Osteoblast (primary cell): Measurements from ENCODE around the gene KCNT2. TPM values are rescaled to one million over a fixed set of nuclear protein-coding genes. Genes with fewer than 3 reads are reported as not detected.

ENCODE experiments used
- DNase-seq: peaks from one replicate; pipeline ENCODE4 v3.0.0; 2011; ENCODE audit warnings: low spot score, mixed read lengths; ENCODE audit not compliant: insufficient read length; ENCODE audit errors: missing footprints
- H2AFZ ChIP-seq: 2 replicates; pipeline ENCODE4 v1.6.0; 2011; ENCODE audit warnings: mild to moderate bottlenecking, low read length
- H3K27ac ChIP-seq: 2 replicates; pipeline ENCODE4 v1.5.1; 2011; ENCODE audit warnings: mild to moderate bottlenecking, low read depth, low read length, moderate library complexity
- H3K27me3 ChIP-seq: 2 replicates; pipeline ENCODE4 v1.6.0; 2012; ENCODE audit warnings: mild to moderate bottlenecking, control low read depth, inconsistent platforms, low read length, moderate library complexity; ENCODE audit not compliant: insufficient read depth
- H3K36me3 ChIP-seq: 2 replicates; pipeline ENCODE4 v1.5.1; 2011; ENCODE audit warnings: mild to moderate bottlenecking, low read length, control low read depth, moderate library complexity; ENCODE audit not compliant: insufficient read depth
- H3K4me1 ChIP-seq: 2 replicates; pipeline ENCODE4 v1.5.1; 2011; ENCODE audit warnings: mild to moderate bottlenecking, low read length, control low read depth, moderate library complexity; ENCODE audit not compliant: insufficient read depth
- H3K4me2 ChIP-seq: 2 replicates; pipeline ENCODE4 v1.6.0; 2011; ENCODE audit warnings: mild to moderate bottlenecking, low read length; ENCODE audit not compliant: insufficient read depth
- H3K4me3 ChIP-seq: fragments of 200-600 bp; sonication (generic); 3 replicates; pipeline ENCODE4 v1.5.1; 2012; ENCODE audit warnings: mild to moderate bottlenecking, low read length, inconsistent platforms; ENCODE audit not compliant: insufficient read depth
- H3K79me2 ChIP-seq: 2 replicates; pipeline ENCODE4 v1.6.0; 2012; ENCODE audit warnings: mild to moderate bottlenecking, low read length, control low read depth, inconsistent platforms; ENCODE audit not compliant: insufficient read depth
- H3K9me3 ChIP-seq: 2 replicates; pipeline ENCODE4 v1.5.1; 2011; ENCODE audit warnings: low read depth, low read length, control low read depth
- H4K20me1 ChIP-seq: 2 replicates; pipeline ENCODE4 v1.6.0; 2012; ENCODE audit warnings: mild to moderate bottlenecking, low read length, control low read depth; ENCODE audit not compliant: insufficient read depth
- CTCF ChIP-seq: IDR thresholded peaks from 2 replicates; pipeline ENCODE4 v1.5.1; 2011; ENCODE audit warnings: mild to moderate bottlenecking, low read depth, low read length, moderate library complexity; ENCODE audit errors: extremely low read depth
- total RNA-seq: library from RNA; depleted of rRNA; stranded (reverse); fragments of >200 nt; gene quantifications from 2 replicates; pipeline ENCODE4 v1.2.3, GENCODE V29; 2012

KCNT2 gene
- total RNA-seq, 1 donor = 10.5 TPM

- no peak overlapping the region for H3K4me2 ChIP-seq
- H3K27me3 ChIP-seq = no peaks in the 10 kb centered on the region
- H3K27ac ChIP-seq = no peak overlapping the region
- TF ChIP-seq CTCF = no peak
- no peak for DNase-seq
- no peaks in the 10 kb centered on the region for H4K20me1 ChIP-seq
- H3K36me3 ChIP-seq = no peaks in the 10 kb centered on the region
- H3K79me2 ChIP-seq = no peaks in the 10 kb centered on the region
- no peak overlapping the region for H3K4me3 ChIP-seq
- H2AFZ ChIP-seq = no peak overlapping the region
- no peaks in the 10 kb centered on the region for H3K9me3 ChIP-seq
- no peaks in the 10 kb centered on the region for H3K4me1 ChIP-seq
These were observed 64.4 kb downstream of the KCNT2 start for GRCh38 chr1:196543833-196544232.

- DNase-seq = peak; percentile 0
- H3K79me2 ChIP-seq = no peaks in the 10 kb centered on the region
- H4K20me1 ChIP-seq = no peaks in the 10 kb centered on the region
- H3K4me3 ChIP-seq = no peak overlapping the region
- no peaks in the 10 kb centered on the region for H3K4me1 ChIP-seq
- TF ChIP-seq CTCF = no peak
- no peaks in the 10 kb centered on the region for H3K36me3 ChIP-seq
- no peak overlapping the region for H3K4me2 ChIP-seq
- H3K27me3 ChIP-seq = no peaks in the 10 kb centered on the region
- H3K9me3 ChIP-seq = no peaks in the 10 kb centered on the region
- H2AFZ ChIP-seq = no peak overlapping the region
- no peak overlapping the region for H3K27ac ChIP-seq
These were observed 69.8 kb downstream of the KCNT2 start for GRCh38 chr1:196538473-196538872.

DNA sequence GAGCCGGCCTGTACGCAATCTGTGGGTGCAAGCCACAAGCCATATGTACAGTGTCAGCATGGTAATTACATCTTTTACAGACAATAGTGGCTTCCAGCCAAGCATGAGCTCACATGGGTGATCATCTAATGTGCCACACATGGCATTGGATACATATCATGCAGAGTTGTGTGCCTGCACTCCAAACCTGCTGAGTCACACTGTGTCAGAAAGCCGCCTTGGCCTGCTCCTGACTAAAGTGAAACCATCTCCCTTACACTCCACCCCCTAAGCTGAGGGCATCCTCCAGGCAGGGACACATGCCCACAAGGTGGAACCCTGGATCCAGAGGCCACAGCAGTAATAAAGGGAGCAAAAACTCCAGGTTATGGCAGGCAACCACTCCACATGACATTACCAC is 72.5 kb downstream of the KCNT2 start:
- no peak for DNase-seq
- Histone ChIP-seq H3K79me2 (no peaks in the 10 kb centered on the region), H3K4me1 (no peaks in the 10 kb centered on the region), H2AFZ (no peak overlapping the region), H3K9me3 (no peaks in the 10 kb centered on the region), H4K20me1 (no peaks in the 10 kb centered on the region), H3K4me3 (no peak overlapping the region), H3K27ac (no peak overlapping the region), H3K27me3 (no peaks in the 10 kb centered on the region), H3K36me3 (no peaks in the 10 kb centered on the region), H3K4me2 (no peak overlapping the region)
- TF ChIP-seq CTCF = no peak

DNA sequence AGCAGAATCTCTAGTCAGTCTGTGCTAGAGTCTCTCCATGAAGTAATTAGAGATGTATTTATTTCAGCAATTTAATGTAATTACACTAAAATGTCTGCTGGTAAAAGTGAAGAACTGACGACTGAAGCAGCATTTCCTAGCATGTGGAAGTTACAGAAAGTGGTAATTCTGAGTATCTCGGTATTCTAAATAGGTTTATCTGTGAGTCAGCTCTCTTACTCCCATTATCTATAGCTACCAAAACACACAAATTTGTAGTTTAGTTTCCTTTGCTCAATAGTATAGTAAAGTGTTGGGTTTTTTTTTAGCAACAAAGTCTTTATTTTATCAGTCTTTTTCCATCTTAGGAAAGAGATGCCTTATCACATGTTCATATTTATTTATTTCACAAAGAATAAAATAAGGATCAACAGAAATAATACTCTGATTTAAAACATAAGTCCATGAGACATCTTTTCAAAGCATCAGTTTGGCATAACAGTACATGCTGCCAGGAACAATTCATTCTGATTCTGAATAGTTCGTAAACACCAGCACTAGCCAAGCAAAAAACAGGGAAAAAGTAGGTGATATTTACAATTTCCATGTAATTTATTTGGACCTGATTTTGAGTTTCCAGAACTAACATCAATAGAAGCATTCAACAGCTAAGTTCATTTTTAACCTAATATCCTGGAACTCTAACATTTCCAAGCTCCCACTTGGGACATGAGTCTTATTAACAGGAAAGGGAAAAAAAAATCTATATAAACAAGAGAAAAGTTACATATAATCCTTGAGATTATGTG is 76.3 kb downstream of the KCNT2 start:
- H3K79me2 ChIP-seq = no peaks in the 10 kb centered on the region
- H3K4me2 ChIP-seq = no peak overlapping the region
- no peak for TF ChIP-seq CTCF
- H3K4me3 ChIP-seq = no peak overlapping the region
- H3K27ac ChIP-seq = no peak overlapping the region
- no peaks in the 10 kb centered on the region for H3K9me3 ChIP-seq
- DNase-seq = no peak
- H4K20me1 ChIP-seq = no peaks in the 10 kb centered on the region
- H2AFZ ChIP-seq = no peak overlapping the region
- no peaks in the 10 kb centered on the region for H3K4me1 ChIP-seq
- no peaks in the 10 kb centered on the region for H3K36me3 ChIP-seq
- no peaks in the 10 kb centered on the region for H3K27me3 ChIP-seq
